WTC11 (cell line): ENCODE measurements around the gene NR5A1. TPM values are rescaled to one million over a fixed set of nuclear protein-coding genes. Genes with fewer than 3 reads are reported as not detected.

ENCODE experiments used
- ATAC-seq: fragments of 200-7000 bp; cut with Tn5 transposase; 2 replicates; pipeline ENCODE4 v1.10.0; 2021; ENCODE audit warnings: mild to moderate bottlenecking, moderate library complexity
- CTCF ChIA-PET: fragments of 300-600 bp; sonication (Branson Sonifier 250); formaldehyde crosslinking; loops from one replicate; lab custom pipeline; 2021; ENCODE audit warnings: antibody characterized with exemption; lab: Charles Lee
- POLR2A ChIA-PET: fragments of 350-600 bp; sonication (Branson Sonifier 250); formaldehyde crosslinking; loops from one replicate; lab custom pipeline; 2021; ENCODE audit warnings: antibody characterized with exemption; lab: Charles Lee
- DNase-seq: peaks from one replicate; pipeline ENCODE4 v3.0.0; 2021; ENCODE audit warnings: low spot score
- H3K27ac Mint-ChIP-seq: 2 replicates; pipeline ENCODE4 v1.8.0; 2021; ENCODE audit warnings: mixed read lengths
- H3K27me3 Mint-ChIP-seq: 2 replicates; pipeline ENCODE4 v1.8.0; 2021; ENCODE audit warnings: low read depth, mild to moderate bottlenecking, moderate library complexity, mixed read lengths
- H3K36me3 Mint-ChIP-seq: 2 replicates; pipeline ENCODE4 v1.8.0; 2021; ENCODE audit warnings: mixed read lengths
- H3K4me1 Mint-ChIP-seq: 2 replicates; pipeline ENCODE4 v1.8.0; 2022; ENCODE audit warnings: mixed read lengths
- H3K4me3 Mint-ChIP-seq: 2 replicates; pipeline ENCODE4 v1.8.0; 2021; ENCODE audit warnings: mild to moderate bottlenecking, moderate library complexity, mixed read lengths
- H3K9me3 Mint-ChIP-seq: 2 replicates; pipeline ENCODE4 v1.8.0; 2021; ENCODE audit warnings: mixed read lengths
- AFF4 ChIP-seq: sonication (generic); formaldehyde crosslinking; IDR thresholded peaks from 2 replicates; pipeline ENCODE4 v1.8.1; 2023; ENCODE audit warnings: mild to moderate bottlenecking, missing genetic modification reagents, borderline replicate concordance
- CBFB ChIP-seq: sonication (generic); formaldehyde crosslinking; IDR thresholded peaks from 2 replicates; pipeline ENCODE4 v1.8.1; 2022; ENCODE audit warnings: mild to moderate bottlenecking, low read depth, missing genetic modification reagents
- CDX4 ChIP-seq: fragments of 250-450 bp; sonication (Bioruptor Pico); IDR thresholded peaks from 2 replicates; pipeline ENCODE4 v1.9.0; 2021; ENCODE audit warnings: moderate library complexity, mild to moderate bottlenecking, inconsistent platforms, borderline replicate concordance
- IRF2 ChIP-seq: sonication (generic); formaldehyde crosslinking; IDR thresholded peaks from 2 replicates; pipeline ENCODE4 v1.8.0; 2022; ENCODE audit warnings: low read depth, missing genetic modification reagents, borderline replicate concordance
- KAT7 ChIP-seq: sonication (generic); formaldehyde crosslinking; IDR thresholded peaks from 2 replicates; pipeline ENCODE4 v1.8.1; 2023; ENCODE audit warnings: missing genetic modification reagents, mild to moderate bottlenecking, borderline replicate concordance
- NFYB ChIP-seq: sonication (generic); formaldehyde crosslinking; conservative IDR thresholded peaks from 2 replicates; pipeline ENCODE4 v1.8.0; 2022; ENCODE audit warnings: low read depth, missing genetic modification reagents
- PRRX2 ChIP-seq: fragments of 250-450 bp; sonication (Bioruptor Pico); IDR thresholded peaks from 2 replicates; pipeline ENCODE4 v1.8.0; 2021; ENCODE audit warnings: mild to moderate bottlenecking
- SMAD4 ChIP-seq: sonication (generic); formaldehyde crosslinking; IDR thresholded peaks from 2 replicates; pipeline ENCODE4 v1.8.0; 2022; ENCODE audit warnings: mild to moderate bottlenecking, missing genetic modification reagents
- TEAD1 ChIP-seq: sonication (generic); formaldehyde crosslinking; IDR thresholded peaks from 2 replicates; pipeline ENCODE4 v1.8.0; 2022; ENCODE audit warnings: mild to moderate bottlenecking, missing genetic modification reagents
- TEAD4 ChIP-seq: sonication (generic); formaldehyde crosslinking; IDR thresholded peaks from 2 replicates; pipeline ENCODE4 v1.8.0; 2022; ENCODE audit warnings: mild to moderate bottlenecking, missing genetic modification reagents
- ZNF138 ChIP-seq: sonication (generic); formaldehyde crosslinking; conservative IDR thresholded peaks from 2 replicates; pipeline ENCODE4 v1.8.1; 2022; ENCODE audit warnings: mild to moderate bottlenecking, moderate library complexity, missing genetic modification reagents
- ZNF396 ChIP-seq: fragments of 250-450 bp; sonication (Bioruptor Pico); IDR thresholded peaks from 2 replicates; pipeline ENCODE4 v1.8.0; 2021; ENCODE audit warnings: mild to moderate bottlenecking, moderate library complexity, borderline replicate concordance
- total RNA-seq: library from RNA; stranded (reverse); gene quantifications from 3 replicates; pipeline ENCODE4 v1.2.3, GENCODE V29; 2021
- TF ChIP-seq, protein P1 (sequence below): fragments of 250-450 bp; sonication (Bioruptor Pico); IDR thresholded peaks from 2 replicates; pipeline ENCODE4 v1.8.0; 2021; ENCODE audit warnings: mild to moderate bottlenecking
- TF ChIP-seq, protein P2 (sequence below): fragments of 250-450 bp; sonication (Bioruptor Pico); IDR thresholded peaks from 2 replicates; pipeline ENCODE4 v2.1.2; 2022; ENCODE audit warnings: mild to moderate bottlenecking, moderate library complexity
- TF ChIP-seq, protein P3 (sequence below): fragments of 250-450 bp; sonication (Bioruptor Pico); conservative IDR thresholded peaks from 2 replicates; pipeline ENCODE4 v1.9.0; 2021; ENCODE audit warnings: mild to moderate bottlenecking

Gene NR5A1
- total RNA-seq, 1 experiment from 2014 or later, result 0.77 TPM

- no peak overlapping the region for H3K4me3 Mint-ChIP-seq
- no peak overlapping the region for H3K27ac Mint-ChIP-seq
- CTCF ChIA-PET, result interaction anchor here (2.9 kb wide), 1 partner anchor 9 kb away, joined by 19 read pairs; no protein-coding TSS in a partner anchor
Measured at GRCh38 chr9:124527781-124528180, 20.6 kb upstream of the NR5A1 start.

More at GRCh38 chr9:124527781-124528180, 20.6 kb upstream of the NR5A1 start:
- TF ChIP-seq CBFB (CRISPR knock-in tag) (no peak), AFF4 (no peak), KAT7 (CRISPR knock-in tag) (no peak), IRF2 (CRISPR knock-in tag) (no peak), ZNF138 (no peak), ZNF396 (CRISPR knock-in tag) (no peak), SMAD4 (CRISPR knock-in tag) (no peak), PRRX2 (CRISPR knock-in tag) (no peak), NFYB (CRISPR knock-in tag) (no peak), TEAD1 (no peak), CDX4 (CRISPR knock-in tag) (no peak), TEAD4 (CRISPR knock-in tag) (no peak)
- TF ChIP-seq, protein P1, sequence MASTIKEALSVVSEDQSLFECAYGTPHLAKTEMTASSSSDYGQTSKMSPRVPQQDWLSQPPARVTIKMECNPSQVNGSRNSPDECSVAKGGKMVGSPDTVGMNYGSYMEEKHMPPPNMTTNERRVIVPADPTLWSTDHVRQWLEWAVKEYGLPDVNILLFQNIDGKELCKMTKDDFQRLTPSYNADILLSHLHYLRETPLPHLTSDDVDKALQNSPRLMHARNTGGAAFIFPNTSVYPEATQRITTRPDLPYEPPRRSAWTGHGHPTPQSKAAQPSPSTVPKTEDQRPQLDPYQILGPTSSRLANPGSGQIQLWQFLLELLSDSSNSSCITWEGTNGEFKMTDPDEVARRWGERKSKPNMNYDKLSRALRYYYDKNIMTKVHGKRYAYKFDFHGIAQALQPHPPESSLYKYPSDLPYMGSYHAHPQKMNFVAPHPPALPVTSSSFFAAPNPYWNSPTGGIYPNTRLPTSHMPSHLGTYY, result no peak
- TF ChIP-seq, protein P2, sequence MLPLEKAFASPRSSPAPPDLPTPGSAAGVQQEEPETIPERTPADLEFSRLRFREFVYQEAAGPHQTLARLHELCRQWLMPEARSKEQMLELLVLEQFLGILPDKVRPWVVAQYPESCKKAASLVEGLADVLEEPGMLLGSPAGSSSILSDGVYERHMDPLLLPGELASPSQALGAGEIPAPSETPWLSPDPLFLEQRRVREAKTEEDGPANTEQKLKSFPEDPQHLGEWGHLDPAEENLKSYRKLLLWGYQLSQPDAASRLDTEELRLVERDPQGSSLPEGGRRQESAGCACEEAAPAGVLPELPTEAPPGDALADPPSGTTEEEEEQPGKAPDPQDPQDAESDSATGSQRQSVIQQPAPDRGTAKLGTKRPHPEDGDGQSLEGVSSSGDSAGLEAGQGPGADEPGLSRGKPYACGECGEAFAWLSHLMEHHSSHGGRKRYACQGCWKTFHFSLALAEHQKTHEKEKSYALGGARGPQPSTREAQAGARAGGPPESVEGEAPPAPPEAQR (CRISPR knock-in tag), result no peak
- TF ChIP-seq, protein P3, sequence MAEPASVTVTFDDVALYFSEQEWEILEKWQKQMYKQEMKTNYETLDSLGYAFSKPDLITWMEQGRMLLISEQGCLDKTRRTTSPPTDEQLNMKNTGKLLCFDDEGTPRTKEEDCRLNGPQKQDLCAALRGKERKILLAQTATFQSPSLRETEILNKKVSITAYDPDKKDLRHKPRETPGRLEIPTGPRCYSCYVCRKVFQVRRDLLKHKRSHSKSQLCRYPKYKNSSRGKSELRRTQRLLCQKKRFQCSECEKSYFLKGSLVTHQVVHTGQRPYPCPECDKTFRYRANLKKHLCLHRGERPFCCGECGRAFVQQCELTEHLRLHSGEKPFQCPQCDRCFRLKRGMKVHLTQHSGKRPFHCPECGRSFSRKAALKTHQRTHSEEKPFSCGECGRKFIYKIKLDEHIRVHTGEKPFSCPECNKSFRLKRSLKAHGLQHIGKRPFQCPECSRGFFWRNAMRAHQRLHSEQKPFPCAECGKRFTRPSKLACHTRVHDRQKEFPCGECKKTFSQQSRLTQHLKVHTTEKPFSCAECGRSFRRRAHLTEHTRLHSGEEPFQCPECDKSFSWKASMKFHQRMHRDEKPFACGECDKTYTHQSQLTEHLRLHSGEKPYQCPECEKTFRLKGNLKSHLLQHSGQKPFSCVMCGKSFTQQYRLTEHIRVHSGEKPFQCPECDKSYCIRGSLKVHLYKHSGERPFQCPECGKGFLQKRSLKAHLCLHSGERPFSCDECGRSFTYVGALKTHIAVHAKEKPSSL (CRISPR knock-in tag), result no peak
- Mint-ChIP-seq H3K4me1 (no peaks in the 10 kb centered on the region), H3K36me3 (peaks cover 18% of the 10 kb centered on the region), H3K9me3 (no peaks in the 10 kb centered on the region), H3K27me3 (no peaks in the 10 kb centered on the region)
- POLR2A ChIA-PET, result no interaction called here
- ATAC-seq (no peak), DNase-seq (no peak)
